Prostate gland (tissue), 2 donors: ENCODE data around the gene SPR. TPM values are rescaled to one million over a fixed set of nuclear protein-coding genes. Genes with fewer than 3 reads are reported as not detected.

Source experiments
- DNase-seq: peaks from one replicate; pipeline ENCODE4 v3.0.0-alpha.2; 2019; ENCODE audit warnings: low spot score
- H3K27ac ChIP-seq, 2 donors: fragments of 200-600 bp; sonication (generic); 2 replicates each; pipeline ENCODE4 v1.5.1; 2017 to 2019
- H3K27me3 ChIP-seq: fragments of 200-600 bp; sonication (generic); replicated peaks from 2 replicates; pipeline ENCODE4 v1.5.1; 2019; ENCODE audit not compliant: insufficient read depth
- H3K36me3 ChIP-seq, 2 donors: fragments of 200-600 bp; sonication (generic); 1 replicate in 1 of 2; 2 replicates in 1 of 2; pipeline versions ENCODE4 v1.5.1 to v1.8.1; 2017 to 2019
- H3K4me1 ChIP-seq: fragments of 200-600 bp; sonication (generic); replicated peaks from 2 replicates; pipeline ENCODE4 v1.5.1; 2019
- H3K4me3 ChIP-seq, 2 donors: fragments of 200-600 bp; sonication (generic); 2 replicates each; pipeline ENCODE4 v1.5.1; 2017 to 2019
- H3K9me3 ChIP-seq: fragments of 200-600 bp; sonication (generic); 2 replicates; pipeline ENCODE4 v1.5.1; 2017
- POLR2A ChIP-seq: fragments of 450-650 bp; IDR thresholded peaks from one replicate; pipeline ENCODE4 v1.6.1; 2016; ENCODE audit warnings: antibody characterized with exemption, mild to moderate bottlenecking
- POLR2AphosphoS5 ChIP-seq: sonication (generic); formaldehyde crosslinking; IDR thresholded peaks from one replicate; pipeline ENCODE4 v1.6.1; 2017; ENCODE audit warnings: antibody characterized with exemption
- WGBS: methylation state at CpG from one replicate; pipeline ENCODE4 v1.1.5; 2018; 5-methylcytosine and 5-hydroxymethylcytosine counted together
- intact Hi-C: fragments of 100-400 bp; cut with DNase I; formaldehyde crosslinking; loops from one replicate; pipeline ENCODE4 v1.14.2; 2022
- total RNA-seq, 2 donors: library from RNA; depleted of rRNA; stranded (reverse); fragments of >200 nt; gene quantifications; one replicate each; pipeline ENCODE4 v1.1.0, GENCODE V29; 2016
- TF ChIP-seq, protein P1 (sequence below), 4 experiments: fragments of 200-600 bp in 2 of 4; fragments of 450-650 bp in 2 of 4; sonication (generic) in 2 of 4; IDR thresholded peaks; 1 replicate in 3 of 4; 2 replicates in 1 of 4; pipeline ENCODE4 v1.5.1; 2016 to 2019; ENCODE audit warnings: antibody characterized with exemption in 4 of 4, mild to moderate bottlenecking in 2 of 4, moderate library complexity in 2 of 4

The SPR gene
- total RNA-seq, 2 donors from 2014 or later, result 42.5 to 91.5 TPM

- Histone ChIP-seq H3K27me3 (peaks cover 3% of the 10 kb centered on the region), H3K4me1 (no peaks in the 10 kb centered on the region), H3K4me3 (no peak overlapping the region), H3K9me3 (no peaks in the 10 kb centered on the region), H3K36me3 (no peaks in the 10 kb centered on the region), H3K27ac (no peak overlapping the region)
- no peak for DNase-seq
- intact Hi-C loops, result loop anchor here (5.0 to 10.0 kb wide), 3 partner anchors 181 to 284 kb away; partner anchors contain the start of gene SFXN5
- TF ChIP-seq, protein P1, sequence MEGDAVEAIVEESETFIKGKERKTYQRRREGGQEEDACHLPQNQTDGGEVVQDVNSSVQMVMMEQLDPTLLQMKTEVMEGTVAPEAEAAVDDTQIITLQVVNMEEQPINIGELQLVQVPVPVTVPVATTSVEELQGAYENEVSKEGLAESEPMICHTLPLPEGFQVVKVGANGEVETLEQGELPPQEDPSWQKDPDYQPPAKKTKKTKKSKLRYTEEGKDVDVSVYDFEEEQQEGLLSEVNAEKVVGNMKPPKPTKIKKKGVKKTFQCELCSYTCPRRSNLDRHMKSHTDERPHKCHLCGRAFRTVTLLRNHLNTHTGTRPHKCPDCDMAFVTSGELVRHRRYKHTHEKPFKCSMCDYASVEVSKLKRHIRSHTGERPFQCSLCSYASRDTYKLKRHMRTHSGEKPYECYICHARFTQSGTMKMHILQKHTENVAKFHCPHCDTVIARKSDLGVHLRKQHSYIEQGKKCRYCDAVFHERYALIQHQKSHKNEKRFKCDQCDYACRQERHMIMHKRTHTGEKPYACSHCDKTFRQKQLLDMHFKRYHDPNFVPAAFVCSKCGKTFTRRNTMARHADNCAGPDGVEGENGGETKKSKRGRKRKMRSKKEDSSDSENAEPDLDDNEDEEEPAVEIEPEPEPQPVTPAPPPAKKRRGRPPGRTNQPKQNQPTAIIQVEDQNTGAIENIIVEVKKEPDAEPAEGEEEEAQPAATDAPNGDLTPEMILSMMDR (IDR thresholded peaks at IDR 0.05), result peak in 2 of 4 experiments; percentile 41 to 47
- no peak for TF ChIP-seq POLR2AphosphoS5
- 45% methylated on average over 12 of the region's 15 CpGs for WGBS
These were observed 6.5 kb downstream of the SPR start for GRCh38 chr2:72893594-72894319.

DNA sequence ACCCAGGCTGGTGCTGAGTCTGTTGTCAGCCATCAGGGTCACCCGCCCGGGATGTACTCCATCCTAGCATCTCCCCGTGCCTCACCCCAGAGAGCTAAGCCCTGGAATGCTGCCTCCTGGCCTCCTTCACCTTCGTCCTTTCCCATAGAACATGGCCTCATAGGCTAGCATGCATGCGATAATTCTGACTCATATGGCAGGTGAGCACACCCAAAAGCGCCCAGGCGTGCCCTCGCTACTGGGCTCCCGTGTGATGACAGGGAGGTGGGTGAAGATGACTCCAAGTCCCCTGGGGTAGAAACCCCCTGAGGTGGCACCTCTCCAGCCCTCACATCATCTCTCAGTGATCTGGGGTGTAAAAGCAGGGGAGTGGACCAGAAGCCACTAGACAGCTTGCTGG is 7.3 kb downstream of the SPR start:
- TF ChIP-seq, protein P1 (IDR thresholded peaks at IDR 0.05), result no peak
- TF ChIP-seq POLR2A (no peak), POLR2AphosphoS5 (no peak)
- DNase-seq, result no peak
- WGBS, result 91% methylated on average over 9 of the region's 9 CpGs
- intact Hi-C loops, result loop anchor here (5.0 to 10.0 kb wide), 3 partner anchors 180 to 283 kb away; partner anchors contain the start of gene SFXN5
- Histone ChIP-seq H3K4me1 (no peaks in the 10 kb centered on the region), H3K4me3 (no peak overlapping the region), H3K27me3 (peaks cover 3% of the 10 kb centered on the region), H3K36me3 (no peaks in the 10 kb centered on the region), H3K9me3 (no peaks in the 10 kb centered on the region), H3K27ac (no peak overlapping the region)

DNA sequence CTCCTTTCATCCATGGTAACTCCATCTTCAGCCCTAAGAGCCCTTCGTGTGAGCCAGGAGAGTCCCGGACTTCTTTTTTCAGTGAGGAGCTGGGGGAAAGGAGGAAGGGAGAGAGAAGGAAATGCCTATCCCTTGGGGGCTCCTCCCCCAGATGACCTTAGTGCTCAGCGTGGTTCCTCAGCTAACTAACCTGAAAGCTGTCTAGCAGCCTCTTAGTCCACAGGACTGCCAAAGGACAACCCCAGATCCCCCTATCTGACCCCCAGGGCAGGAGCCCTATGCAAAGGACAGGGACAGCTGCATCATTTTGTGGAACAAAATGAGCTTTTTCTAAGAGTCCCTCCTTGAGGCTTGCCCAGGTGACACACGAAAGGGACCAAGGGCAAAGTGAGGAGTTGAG is 7.9 kb downstream of the SPR start:
- H3K27me3 ChIP-seq, result peaks cover 3% of the 10 kb centered on the region
- no peak overlapping the region for H3K27ac ChIP-seq
- H3K4me3 ChIP-seq, result no peak overlapping the region
- no peak for DNase-seq
- intact Hi-C loops, result loop anchor here (10.0 kb wide), 1 partner anchor 180 kb away; the partner anchor contains the start of gene SFXN5
- no peak for TF ChIP-seq POLR2A
- no peak for TF ChIP-seq POLR2AphosphoS5
- TF ChIP-seq, protein P1 (IDR thresholded peaks at IDR 0.05), result no peak
- no peaks in the 10 kb centered on the region for H3K36me3 ChIP-seq
- H3K4me1 ChIP-seq, result no peaks in the 10 kb centered on the region
- 28% methylated on average over 4 of the region's 4 CpGs for WGBS
- H3K9me3 ChIP-seq, result no peaks in the 10 kb centered on the region

- DNase-seq, result peak; percentile 37
- H3K36me3 ChIP-seq, result no peaks in the 10 kb centered on the region
- no peaks in the 10 kb centered on the region for H3K4me1 ChIP-seq
- no peak overlapping the region for H3K4me3 ChIP-seq
- H3K9me3 ChIP-seq, result no peaks in the 10 kb centered on the region
- TF ChIP-seq, protein P1 (IDR thresholded peaks at IDR 0.05), result no peak
- peak; percentile 22 for TF ChIP-seq POLR2AphosphoS5
- 9% methylated on average over 16 of the region's 16 CpGs for WGBS
- intact Hi-C loops, result loop anchor here (10.0 kb wide), 1 partner anchor 179 kb away; the partner anchor contains the start of gene SFXN5
- peaks cover 3% of the 10 kb centered on the region for H3K27me3 ChIP-seq
- H3K27ac ChIP-seq, result no peak overlapping the region
These were observed 8.6 kb downstream of the SPR start for GRCh38 chr2:72895759-72896281.

DNA sequence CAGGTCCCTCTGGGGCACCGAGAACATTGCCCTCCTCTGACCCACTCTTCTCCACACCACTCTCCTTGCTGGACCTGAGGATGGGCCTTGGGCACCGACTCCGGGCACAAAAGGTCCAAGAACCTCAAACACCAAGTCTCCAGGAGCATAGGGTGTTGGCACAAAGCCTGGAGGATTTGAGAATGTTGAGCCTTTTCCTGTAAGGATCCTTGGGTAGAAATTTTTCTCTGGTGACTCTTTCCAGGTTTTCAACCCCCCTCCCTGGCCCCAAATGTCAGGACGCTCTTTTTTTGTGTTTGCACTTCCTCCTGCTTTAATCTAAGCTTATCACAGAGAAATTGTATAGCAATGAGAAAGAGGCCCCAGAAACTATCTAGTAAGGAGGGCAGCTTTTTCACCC is 9.2 kb downstream of the SPR start:
- Histone ChIP-seq H3K9me3 (no peaks in the 10 kb centered on the region), H3K27ac (no peak overlapping the region), H3K4me1 (no peaks in the 10 kb centered on the region), H3K4me3 (no peak overlapping the region), H3K36me3 (no peaks in the 10 kb centered on the region), H3K27me3 (peaks cover 3% of the 10 kb centered on the region)
- intact Hi-C loops, result loop anchor here (10.0 kb wide), 1 partner anchor 178 kb away; the partner anchor contains the start of gene SFXN5
- TF ChIP-seq, protein P1 (IDR thresholded peaks at IDR 0.05), result no peak
- TF ChIP-seq POLR2A (no peak), POLR2AphosphoS5 (no peak)
- no peak for DNase-seq
- 75% methylated on average over 4 of the region's 4 CpGs for WGBS
